ENCODE data around the gene SLC43A3. TPM values are rescaled to one million over a fixed set of nuclear protein-coding genes. Genes with fewer than 3 reads are reported as not detected.

Gene SLC43A3
- total RNA-seq, 1 experiment from 2014 or later = 153 TPM

DNA sequence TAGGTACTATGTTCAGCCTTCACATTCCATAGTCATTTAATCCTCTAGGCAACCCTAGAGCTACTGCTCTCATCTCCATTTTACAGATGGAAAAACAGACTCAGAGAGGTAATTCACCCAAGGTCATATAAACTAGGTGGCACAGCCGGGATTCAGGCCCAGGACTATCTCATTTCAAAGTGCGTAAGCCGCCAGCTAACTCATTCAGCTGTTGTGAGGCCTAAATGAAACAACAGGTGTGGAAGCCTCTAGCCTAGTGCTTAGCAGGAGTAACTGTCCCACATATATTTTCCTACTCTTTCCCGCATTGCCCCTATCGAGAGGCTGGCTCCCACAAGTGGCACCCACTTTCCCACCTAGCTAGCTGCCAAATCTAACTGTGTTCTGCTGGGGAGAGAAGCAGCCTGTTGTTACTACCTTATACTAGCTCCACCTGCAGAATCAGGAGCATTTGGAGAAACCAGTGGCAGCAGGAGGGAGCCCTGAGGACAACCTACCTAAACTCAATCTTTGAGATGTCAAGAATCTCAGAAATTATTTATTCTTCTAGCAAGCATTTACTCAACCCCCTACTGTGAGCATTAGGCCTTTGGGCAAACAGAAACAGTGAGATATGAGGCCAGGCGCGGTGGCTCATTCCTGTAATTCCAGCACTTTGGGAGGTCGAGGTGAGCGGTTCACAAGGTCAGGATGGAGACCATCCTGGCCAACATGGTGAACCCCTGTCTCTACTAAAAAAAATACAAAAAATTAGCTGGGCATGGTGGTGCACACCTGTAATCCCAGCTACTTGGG, 66.8 kb downstream of the SLC43A3 start:
- DNase-seq (ENCODE audit: low read depth) = peak; percentile 57

DNA sequence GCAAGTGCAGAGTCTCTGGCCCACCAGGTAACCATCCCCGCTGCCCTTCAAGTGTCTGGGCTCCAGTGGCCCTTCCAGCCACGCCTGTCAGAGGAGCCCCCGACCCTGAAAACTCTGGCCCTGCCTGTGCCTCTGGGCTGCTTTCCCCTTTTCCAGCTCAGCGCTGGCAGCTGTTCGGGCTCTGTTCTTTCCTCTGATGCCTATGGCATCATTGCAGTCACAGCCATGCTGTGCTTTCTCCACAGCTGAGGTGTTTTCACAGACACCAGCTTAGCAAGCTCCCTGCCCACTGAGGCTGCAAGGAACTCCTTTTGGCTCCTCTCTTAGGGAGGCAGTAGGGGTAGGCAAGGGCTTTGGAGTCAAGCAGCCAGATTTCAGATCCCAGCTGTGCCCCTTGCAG, 67.5 kb downstream of the SLC43A3 start:
- no peak for DNase-seq (ENCODE audit: low read depth)

DNA sequence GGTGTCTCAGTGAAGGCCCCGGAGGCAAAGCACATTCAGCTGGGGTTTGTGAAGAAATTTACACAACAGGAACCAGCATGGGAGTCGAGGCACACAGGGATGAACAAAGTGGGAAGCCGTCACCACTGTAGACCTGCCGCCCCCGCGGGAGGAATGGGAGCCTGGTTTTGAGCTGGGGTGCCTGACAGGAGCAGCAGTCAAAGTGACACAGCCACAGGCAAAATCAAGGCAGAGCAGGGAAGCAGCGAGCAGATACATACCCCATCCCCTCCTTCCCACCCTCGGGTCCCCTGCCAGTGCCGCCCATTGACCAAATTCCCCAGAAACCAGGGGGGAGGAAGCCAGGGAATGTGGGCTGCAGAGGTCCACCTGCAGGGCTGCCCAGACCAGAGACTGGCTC, 67.9 kb downstream of the SLC43A3 start:
- no peak for DNase-seq (ENCODE audit: low read depth)

- DNase-seq (ENCODE audit: low read depth) = no peak
These were observed 68.4 kb downstream of the SLC43A3 start for GRCh38 chr11:57358543-57358961.

DNA sequence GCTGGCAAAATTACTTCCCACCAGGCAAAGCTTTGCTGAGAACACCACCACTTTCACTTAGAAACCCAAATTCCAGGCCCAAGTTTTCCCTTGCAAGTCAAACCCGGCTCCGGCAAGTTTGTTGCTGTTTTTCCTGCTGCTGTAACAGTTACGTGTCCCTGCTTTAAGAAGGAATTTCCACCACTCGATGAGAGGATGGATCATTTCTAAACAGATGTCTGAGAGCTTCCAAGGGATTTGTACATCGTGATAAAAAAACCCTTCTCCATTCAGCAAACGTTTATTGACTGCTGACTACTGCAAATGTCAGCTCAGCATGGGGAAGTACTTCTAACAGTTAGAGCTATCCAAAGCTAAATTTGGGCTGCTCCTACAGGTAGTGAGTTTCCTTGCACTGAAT, 69.1 kb downstream of the SLC43A3 start:
- DNase-seq (ENCODE audit: low read depth) = no peak

GRCh38 chr11:57357310-57357709, 69.6 kb downstream of the SLC43A3 start:
- DNase-seq (ENCODE audit: low read depth) = no peak

Other genes with a start within 250 kb of the SLC43A3 start
- not detected in 2 replicates for gene LRRC55, start 245.2 kb downstream of the SLC43A3 start, total RNA-seq (2014; rRNA removed)
- 0.11 TPM in 1 of 2 replicates, not detected in the other for gene APLNR, start 189.9 kb downstream of the SLC43A3 start, total RNA-seq (2014; rRNA removed)
- gene TNKS1BP1, start 102.2 kb downstream of the SLC43A3 start, total RNA-seq (2014; rRNA removed) = 95.9 and 114 TPM in 2 replicates
- 150 and 169 TPM in 2 replicates for gene SSRP1, start 91.2 kb downstream of the SLC43A3 start, total RNA-seq (2014; rRNA removed)
- not detected in 2 replicates for gene P2RX3, start 88.8 kb downstream of the SLC43A3 start, total RNA-seq (2014; rRNA removed)
- gene PRG3, start 46.0 kb downstream of the SLC43A3 start, total RNA-seq (2014; rRNA removed) = not detected in 2 replicates
- gene PRG2, start 36.5 kb downstream of the SLC43A3 start, total RNA-seq (2014; rRNA removed) = 0.06 TPM in 1 of 2 replicates, not detected in the other
- gene RTN4RL2, start 33.4 kb upstream of the SLC43A3 start, total RNA-seq (2014; rRNA removed) = 0.23 and 0.38 TPM in 2 replicates
- gene SLC43A1, start 88.6 kb upstream of the SLC43A3 start, total RNA-seq (2014; rRNA removed) = 5.1 and 7.7 TPM in 2 replicates
- gene TIMM10, start 103.6 kb upstream of the SLC43A3 start, total RNA-seq (2014; rRNA removed) = 46.7 and 53.8 TPM in 2 replicates
- gene SMTNL1, start 110.5 kb upstream of the SLC43A3 start, total RNA-seq (2014; rRNA removed) = not detected in 2 replicates
- gene UBE2L6, start 140.6 kb upstream of the SLC43A3 start, total RNA-seq (2014; rRNA removed) = 25.8 and 48.2 TPM in 2 replicates
- gene SERPING1, start 170.6 kb upstream of the SLC43A3 start, total RNA-seq (2014; rRNA removed) = 5.2 and 5.4 TPM in 2 replicates
- 0.32 and 0.46 TPM in 2 replicates for gene YPEL4, start 222.8 kb upstream of the SLC43A3 start, total RNA-seq (2014; rRNA removed)
- gene CLP1, start 230.6 kb upstream of the SLC43A3 start, total RNA-seq (2014; rRNA removed) = 25.3 TPM in 2 replicates
- gene ZDHHC5, start 241.0 kb upstream of the SLC43A3 start, total RNA-seq (2014; rRNA removed) = 50.3 and 55.1 TPM in 2 replicates

Data from LHCN-M2 (cell line).